ENCODE results near the gene SIDT1.

GRCh38 chr3:113565555-113565954 lies 33.2 kb downstream of the SIDT1 start:
- TF ChIP-seq CTCF (IDR thresholded peaks at IDR 0.05) (no peak), POLR2A (IDR thresholded peaks at IDR 0.05) (no peak)

All from heart left ventricle (tissue), 13 donors.